PC-9 (cell line): ENCODE results near the gene PRAC2.

ENCODE experiments used
- CTCF ChIP-seq: fragments of 200-600 bp; sonication (generic); conservative IDR thresholded peaks from 2 replicates; pipeline ENCODE4 v1.6.1; 2017; ENCODE audit warnings: mixed run types, antibody characterized with exemption, mild to moderate bottlenecking, moderate library complexity
- EZH2 ChIP-seq: fragments of 200-600 bp; sonication (generic); IDR thresholded peaks from 2 replicates; pipeline ENCODE4 v1.8.0; 2017; ENCODE audit warnings: antibody characterized with exemption, low read depth

GRCh38 chr17:48755356-48755755, 32.4 kb downstream of the PRAC2 start:
- no peak for TF ChIP-seq EZH2
- no peak for TF ChIP-seq CTCF
